ENCODE results near the gene PRPS1.

Gene PRPS1

GRCh38 chrX:107630031-107630689, 1.9 kb downstream of the PRPS1 start:
- no peak overlapping the region for H3K27ac ChIP-seq (ENCODE audit: low read depth, low read length)
- H3K4me3 ChIP-seq (ENCODE audit: low read depth, low read length) = peak overlapping the region; percentile 96
- H3K27me3 ChIP-seq (ENCODE audit: control insufficient read depth, insufficient read depth, low read length) = no peaks in the 10 kb centered on the region

GRCh38 chrX:107632346-107632745, 4.0 kb downstream of the PRPS1 start:
- H3K9me3 ChIP-seq (ENCODE audit: control insufficient read depth, insufficient read depth, low read length) = no peaks in the 10 kb centered on the region

More at GRCh38 chrX:107630031-107630689, 1.9 kb downstream of the PRPS1 start:
- H3K9me3 ChIP-seq (ENCODE audit: control insufficient read depth, insufficient read depth, low read length) = no peaks in the 10 kb centered on the region
- H3K4me1 ChIP-seq (ENCODE audit: control insufficient read depth, insufficient read depth, low read length) = peaks cover 17% of the 10 kb centered on the region
- H3K9ac ChIP-seq (ENCODE audit: low read depth, low read length) = peak overlapping the region; percentile 89; the same call in 1 of the 2 replicates
- H3K36me3 ChIP-seq (ENCODE audit: control insufficient read depth, insufficient read depth, low read length) = peaks cover 13% of the 10 kb centered on the region; the same call in 1 of the 2 replicates

GRCh38 chrX:107646735-107647134, 18.4 kb downstream of the PRPS1 start:
- Histone ChIP-seq H3K9me3 (ENCODE audit: control insufficient read depth, insufficient read depth, low read length) (no peaks in the 10 kb centered on the region), H3K27me3 (ENCODE audit: control insufficient read depth, insufficient read depth, low read length) (no peaks in the 10 kb centered on the region), H3K4me3 (ENCODE audit: low read depth, low read length) (no peak overlapping the region), H3K9ac (ENCODE audit: low read depth, low read length) (no peak overlapping the region), H3K27ac (ENCODE audit: low read depth, low read length) (no peak overlapping the region), H3K4me1 (ENCODE audit: control insufficient read depth, insufficient read depth, low read length) (no peaks in the 10 kb centered on the region), H3K36me3 (ENCODE audit: control insufficient read depth, insufficient read depth, low read length) (peaks cover 88% of the 10 kb centered on the region)

More at GRCh38 chrX:107632346-107632745, 4.0 kb downstream of the PRPS1 start:
- H3K27me3 ChIP-seq (ENCODE audit: control insufficient read depth, insufficient read depth, low read length) = no peaks in the 10 kb centered on the region
- no peak overlapping the region for H3K27ac ChIP-seq (ENCODE audit: low read depth, low read length)
- H3K9ac ChIP-seq (ENCODE audit: low read depth, low read length) = no peak overlapping the region
- H3K4me3 ChIP-seq (ENCODE audit: low read depth, low read length) = no peak overlapping the region
- peaks cover 16% of the 10 kb centered on the region; the same call in 1 of the 2 replicates for H3K36me3 ChIP-seq (ENCODE audit: control insufficient read depth, insufficient read depth, low read length)
- H3K4me1 ChIP-seq (ENCODE audit: control insufficient read depth, insufficient read depth, low read length) = peaks cover 16% of the 10 kb centered on the region

GRCh38 chrX:107648332-107648731, 20.0 kb downstream of the PRPS1 start:
- H3K36me3 ChIP-seq (ENCODE audit: control insufficient read depth, insufficient read depth, low read length) = peaks cover 84% of the 10 kb centered on the region
- no peaks in the 10 kb centered on the region for H3K9me3 ChIP-seq (ENCODE audit: control insufficient read depth, insufficient read depth, low read length)
- H3K4me1 ChIP-seq (ENCODE audit: control insufficient read depth, insufficient read depth, low read length) = no peaks in the 10 kb centered on the region
- H3K9ac ChIP-seq (ENCODE audit: low read depth, low read length) = no peak overlapping the region
- no peak overlapping the region for H3K27ac ChIP-seq (ENCODE audit: low read depth, low read length)
- no peaks in the 10 kb centered on the region for H3K27me3 ChIP-seq (ENCODE audit: control insufficient read depth, insufficient read depth, low read length)
- H3K4me3 ChIP-seq (ENCODE audit: low read depth, low read length) = no peak overlapping the region

GRCh38 chrX:107654566-107654871, 26.2 kb downstream of the PRPS1 start:
- Histone ChIP-seq H3K4me3 (ENCODE audit: low read depth, low read length) (peak overlapping the region; percentile 38), H3K9ac (ENCODE audit: low read depth, low read length) (no peak overlapping the region), H3K27me3 (ENCODE audit: control insufficient read depth, insufficient read depth, low read length) (no peaks in the 10 kb centered on the region), H3K27ac (ENCODE audit: low read depth, low read length) (peak overlapping the region; percentile 15), H3K9me3 (ENCODE audit: control insufficient read depth, insufficient read depth, low read length) (no peaks in the 10 kb centered on the region), H3K36me3 (ENCODE audit: control insufficient read depth, insufficient read depth, low read length) (peaks cover 31% of the 10 kb centered on the region), H3K4me1 (ENCODE audit: control insufficient read depth, insufficient read depth, low read length) (peaks cover 6% of the 10 kb centered on the region)

- H3K27ac ChIP-seq (ENCODE audit: low read depth, low read length) = peak overlapping the region; percentile 15
- H3K4me3 ChIP-seq (ENCODE audit: low read depth, low read length) = peak overlapping the region; percentile 38
- peaks cover 25% of the 10 kb centered on the region for H3K36me3 ChIP-seq (ENCODE audit: control insufficient read depth, insufficient read depth, low read length)
- no peaks in the 10 kb centered on the region for H3K9me3 ChIP-seq (ENCODE audit: control insufficient read depth, insufficient read depth, low read length)
- H3K4me1 ChIP-seq (ENCODE audit: control insufficient read depth, insufficient read depth, low read length) = peaks cover 6% of the 10 kb centered on the region
- H3K27me3 ChIP-seq (ENCODE audit: control insufficient read depth, insufficient read depth, low read length) = no peaks in the 10 kb centered on the region
- H3K9ac ChIP-seq (ENCODE audit: low read depth, low read length) = no peak overlapping the region
Observed at GRCh38 chrX:107654872-107655761, 26.8 kb downstream of the PRPS1 start.

- H3K36me3 ChIP-seq (ENCODE audit: control insufficient read depth, insufficient read depth, low read length) = peaks cover 14% of the 10 kb centered on the region; the same call in 1 of the 2 replicates
- H3K4me3 ChIP-seq (ENCODE audit: low read depth, low read length) = no peak overlapping the region
- H3K4me1 ChIP-seq (ENCODE audit: control insufficient read depth, insufficient read depth, low read length) = peaks cover 6% of the 10 kb centered on the region
- H3K27me3 ChIP-seq (ENCODE audit: control insufficient read depth, insufficient read depth, low read length) = no peaks in the 10 kb centered on the region
- H3K27ac ChIP-seq (ENCODE audit: low read depth, low read length) = no peak overlapping the region
- no peaks in the 10 kb centered on the region for H3K9me3 ChIP-seq (ENCODE audit: control insufficient read depth, insufficient read depth, low read length)
- no peak overlapping the region for H3K9ac ChIP-seq (ENCODE audit: low read depth, low read length)
Observed at GRCh38 chrX:107656978-107657377, 28.7 kb downstream of the PRPS1 start.

- peaks cover 6% of the 10 kb centered on the region for H3K4me1 ChIP-seq (ENCODE audit: control insufficient read depth, insufficient read depth, low read length)
- H3K36me3 ChIP-seq (ENCODE audit: control insufficient read depth, insufficient read depth, low read length) = no peaks in the 10 kb centered on the region
- H3K4me3 ChIP-seq (ENCODE audit: low read depth, low read length) = no peak overlapping the region
- no peaks in the 10 kb centered on the region for H3K9me3 ChIP-seq (ENCODE audit: control insufficient read depth, insufficient read depth, low read length)
- H3K27me3 ChIP-seq (ENCODE audit: control insufficient read depth, insufficient read depth, low read length) = no peaks in the 10 kb centered on the region
- no peak overlapping the region for H3K27ac ChIP-seq (ENCODE audit: low read depth, low read length)
- no peak overlapping the region for H3K9ac ChIP-seq (ENCODE audit: low read depth, low read length)
Observed at GRCh38 chrX:107658660-107659059, 30.4 kb downstream of the PRPS1 start.

- Histone ChIP-seq H3K36me3 (ENCODE audit: control insufficient read depth, insufficient read depth, low read length) (no peaks in the 10 kb centered on the region), H3K27ac (ENCODE audit: low read depth, low read length) (no peak overlapping the region), H3K4me3 (ENCODE audit: low read depth, low read length) (no peak overlapping the region), H3K9ac (ENCODE audit: low read depth, low read length) (no peak overlapping the region), H3K27me3 (ENCODE audit: control insufficient read depth, insufficient read depth, low read length) (no peaks in the 10 kb centered on the region), H3K9me3 (ENCODE audit: control insufficient read depth, insufficient read depth, low read length) (no peaks in the 10 kb centered on the region), H3K4me1 (ENCODE audit: control insufficient read depth, insufficient read depth, low read length) (peaks cover 6% of the 10 kb centered on the region)
Observed at GRCh38 chrX:107659286-107659685, 31.0 kb downstream of the PRPS1 start.

GRCh38 chrX:107659768-107660167, 31.5 kb downstream of the PRPS1 start:
- Histone ChIP-seq H3K36me3 (ENCODE audit: control insufficient read depth, insufficient read depth, low read length) (no peaks in the 10 kb centered on the region), H3K27ac (ENCODE audit: low read depth, low read length) (no peak overlapping the region), H3K4me3 (ENCODE audit: low read depth, low read length) (no peak overlapping the region), H3K9ac (ENCODE audit: low read depth, low read length) (no peak overlapping the region), H3K9me3 (ENCODE audit: control insufficient read depth, insufficient read depth, low read length) (no peaks in the 10 kb centered on the region), H3K27me3 (ENCODE audit: control insufficient read depth, insufficient read depth, low read length) (no peaks in the 10 kb centered on the region), H3K4me1 (ENCODE audit: control insufficient read depth, insufficient read depth, low read length) (peaks cover 2% of the 10 kb centered on the region; the same call in 1 of the 2 replicates)

- H3K36me3 ChIP-seq (ENCODE audit: control insufficient read depth, insufficient read depth, low read length) = no peaks in the 10 kb centered on the region
- no peak overlapping the region for H3K4me3 ChIP-seq (ENCODE audit: low read depth, low read length)
- no peaks in the 10 kb centered on the region for H3K27me3 ChIP-seq (ENCODE audit: control insufficient read depth, insufficient read depth, low read length)
- H3K9me3 ChIP-seq (ENCODE audit: control insufficient read depth, insufficient read depth, low read length) = no peaks in the 10 kb centered on the region
- no peaks in the 10 kb centered on the region for H3K4me1 ChIP-seq (ENCODE audit: control insufficient read depth, insufficient read depth, low read length)
- no peak overlapping the region for H3K9ac ChIP-seq (ENCODE audit: low read depth, low read length)
- no peak overlapping the region for H3K27ac ChIP-seq (ENCODE audit: low read depth, low read length)
Observed at GRCh38 chrX:107662145-107662544, 33.8 kb downstream of the PRPS1 start.
